ENCODE measurements around the gene ENTHD1. TPM values are rescaled to one million over a fixed set of nuclear protein-coding genes. Genes with fewer than 3 reads are reported as not detected.

The ENTHD1 gene
- total and polyA plus RNA-seq, 12 donors: 0.09 TPM; not detected in 11

DNA sequence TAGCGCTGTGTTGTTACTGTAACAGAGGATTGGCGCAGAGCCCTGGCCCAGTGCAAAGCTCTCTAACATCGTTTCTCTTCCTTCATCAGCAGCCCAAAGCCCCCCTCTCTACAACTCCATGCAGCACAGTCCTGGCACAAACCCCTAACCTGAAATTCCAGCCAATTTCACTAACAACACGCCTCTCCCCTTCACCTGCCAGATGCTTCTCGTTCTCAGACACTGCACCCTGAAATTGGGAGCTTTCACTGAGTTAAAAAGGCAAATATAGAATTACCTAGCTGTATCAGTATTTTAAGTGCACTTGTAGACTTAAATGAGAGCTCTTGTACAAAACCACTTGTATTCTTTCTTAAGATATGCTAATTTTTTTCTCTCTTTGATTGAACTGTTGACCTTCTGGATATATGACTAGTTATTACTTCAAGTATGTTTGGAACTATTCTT lies 23.7 kb upstream of the ENTHD1 start:
- TF ChIP-seq, protein P1, sequence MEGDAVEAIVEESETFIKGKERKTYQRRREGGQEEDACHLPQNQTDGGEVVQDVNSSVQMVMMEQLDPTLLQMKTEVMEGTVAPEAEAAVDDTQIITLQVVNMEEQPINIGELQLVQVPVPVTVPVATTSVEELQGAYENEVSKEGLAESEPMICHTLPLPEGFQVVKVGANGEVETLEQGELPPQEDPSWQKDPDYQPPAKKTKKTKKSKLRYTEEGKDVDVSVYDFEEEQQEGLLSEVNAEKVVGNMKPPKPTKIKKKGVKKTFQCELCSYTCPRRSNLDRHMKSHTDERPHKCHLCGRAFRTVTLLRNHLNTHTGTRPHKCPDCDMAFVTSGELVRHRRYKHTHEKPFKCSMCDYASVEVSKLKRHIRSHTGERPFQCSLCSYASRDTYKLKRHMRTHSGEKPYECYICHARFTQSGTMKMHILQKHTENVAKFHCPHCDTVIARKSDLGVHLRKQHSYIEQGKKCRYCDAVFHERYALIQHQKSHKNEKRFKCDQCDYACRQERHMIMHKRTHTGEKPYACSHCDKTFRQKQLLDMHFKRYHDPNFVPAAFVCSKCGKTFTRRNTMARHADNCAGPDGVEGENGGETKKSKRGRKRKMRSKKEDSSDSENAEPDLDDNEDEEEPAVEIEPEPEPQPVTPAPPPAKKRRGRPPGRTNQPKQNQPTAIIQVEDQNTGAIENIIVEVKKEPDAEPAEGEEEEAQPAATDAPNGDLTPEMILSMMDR (IDR thresholded peaks at IDR 0.05): no peak
- Histone ChIP-seq H3K4me1 (peaks cover 0 to 14% (median 0%) of the 10 kb centered on the region in 9 donors), H3K9me3 (no peaks in the 10 kb centered on the region), H3K27me3 (peaks cover 0 to 46% (median 18%) of the 10 kb centered on the region in 7 donors), H3K36me3 (no peaks in the 10 kb centered on the region), H3K27ac (peak overlapping the region in 1 of 10 donors; percentile 42), H3K4me3 (no peak overlapping the region)
- intact Hi-C loops (cut with DNase I): no loop called here
- 67 to 74% methylated on average over 5 of the region's 5 CpGs for WGBS, 2 donors
- DNase-seq (no peak), ATAC-seq (no peak)

DNA sequence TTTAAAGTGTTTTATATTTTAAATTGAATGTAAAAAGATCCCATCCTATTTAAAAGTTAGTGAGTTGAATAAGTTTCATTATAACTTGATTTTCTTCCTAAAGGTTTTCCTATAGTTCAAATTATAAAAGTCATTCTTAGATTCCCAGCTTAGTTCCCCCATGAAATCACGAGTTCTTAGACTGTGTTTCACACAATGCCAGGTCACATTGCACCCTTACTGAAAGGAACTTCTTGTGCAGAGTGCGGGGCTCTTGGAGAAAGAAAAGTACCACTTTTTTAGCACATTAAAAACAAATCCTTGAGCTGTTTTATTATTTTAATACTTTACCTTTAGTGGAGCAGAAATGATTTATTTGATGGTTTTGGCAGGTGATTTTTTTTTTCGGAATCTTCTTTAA lies 22.9 kb upstream of the ENTHD1 start:
- H3K27me3 ChIP-seq: peaks cover 0 to 53% (median 25%) of the 10 kb centered on the region in 7 donors
- TF ChIP-seq, protein P1 (IDR thresholded peaks at IDR 0.05): no peak
- no peaks in the 10 kb centered on the region for H3K36me3 ChIP-seq
- H3K4me1 ChIP-seq: peaks cover 0 to 14% (median 0%) of the 10 kb centered on the region in 9 donors
- no peak overlapping the region for H3K27ac ChIP-seq
- ATAC-seq: no peak
- H3K4me3 ChIP-seq: no peak overlapping the region
- WGBS, 2 donors: 77 to 84% methylated on average over 3 of the region's 3 CpGs
- DNase-seq: no peak
- no peaks in the 10 kb centered on the region for H3K9me3 ChIP-seq
- intact Hi-C loops (cut with DNase I): no loop called here

DNA sequence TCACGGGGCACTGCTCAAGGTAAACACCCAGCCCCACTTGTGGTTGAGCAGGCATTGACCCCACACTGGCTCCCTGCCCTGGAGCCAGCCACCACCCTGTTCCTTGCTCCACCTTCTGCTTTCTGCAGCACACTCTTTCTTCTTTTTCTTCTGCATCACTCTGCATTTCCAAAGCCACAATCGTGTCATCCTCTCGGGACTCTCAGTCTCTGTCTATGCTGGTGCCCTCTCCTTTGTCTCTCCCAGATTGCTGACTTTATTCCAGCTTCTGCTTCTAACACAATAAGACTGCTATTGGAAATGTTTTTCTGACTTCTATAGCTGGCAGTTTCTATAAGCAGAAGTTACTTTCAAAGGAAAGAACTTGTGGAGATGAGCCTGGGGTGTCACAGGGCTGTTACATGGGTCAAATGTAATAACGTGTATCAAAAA lies 21.8 kb upstream of the ENTHD1 start:
- no peaks in the 10 kb centered on the region for H3K36me3 ChIP-seq
- ATAC-seq: no peak
- intact Hi-C loops (cut with DNase I): no loop called here
- TF ChIP-seq, protein P1 (IDR thresholded peaks at IDR 0.05): no peak
- no peak for DNase-seq
- no peak overlapping the region for H3K27ac ChIP-seq
- H3K9me3 ChIP-seq: no peaks in the 10 kb centered on the region
- no peak overlapping the region for H3K4me3 ChIP-seq
- H3K27me3 ChIP-seq: peaks cover 0 to 60% (median 29%) of the 10 kb centered on the region in 7 donors
- 68% methylated on average over 4 of the region's 4 CpGs for WGBS, 2 donors
- peaks cover 0 to 14% (median 0%) of the 10 kb centered on the region in 9 donors for H3K4me1 ChIP-seq

DNA sequence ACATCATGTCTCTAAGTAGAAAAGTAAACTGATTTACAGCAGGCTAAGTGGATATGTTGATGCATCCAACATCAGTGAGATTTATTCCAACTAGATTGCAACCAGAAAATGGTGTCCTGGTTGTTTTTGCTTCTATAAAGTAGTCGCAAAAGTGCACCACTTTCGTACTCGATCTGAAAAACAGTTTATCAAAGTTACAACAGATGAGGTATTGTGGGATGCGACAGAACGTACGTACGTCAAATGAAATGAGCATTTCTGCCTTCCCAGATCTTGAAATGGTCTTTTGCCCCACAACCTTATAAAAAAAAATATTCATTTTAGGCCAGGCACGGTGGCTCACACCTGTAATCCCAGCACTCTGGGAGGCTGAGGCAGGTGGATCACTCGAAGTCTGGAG lies 21.0 kb upstream of the ENTHD1 start:
- TF ChIP-seq, protein P1 (IDR thresholded peaks at IDR 0.05): no peak
- no peaks in the 10 kb centered on the region for H3K36me3 ChIP-seq
- no peak overlapping the region for H3K27ac ChIP-seq
- WGBS, 2 donors: 91 to 92% methylated on average over 9 of the region's 9 CpGs
- peaks cover 0 to 65% (median 30%) of the 10 kb centered on the region in 7 donors for H3K27me3 ChIP-seq
- DNase-seq (no peak), ATAC-seq (no peak)
- H3K9me3 ChIP-seq: no peaks in the 10 kb centered on the region
- peaks cover 0 to 14% (median 0%) of the 10 kb centered on the region in 9 donors for H3K4me1 ChIP-seq
- no peak overlapping the region for H3K4me3 ChIP-seq
- intact Hi-C loops (cut with DNase I): no loop called here

Data from heart right ventricle (tissue), 16 donors.